WTC11 (cell line): ENCODE measurements around the gene RFC1.

Experiments
- CTCF ChIP-seq: fragments of 200-600 bp; IDR thresholded peaks from 2 replicates; pipeline ENCODE4 v1.8.0; 2022; ENCODE audit warnings: antibody characterized with exemption
- FOXP1 ChIP-seq: sonication (generic); formaldehyde crosslinking; IDR thresholded peaks from 2 replicates; pipeline ENCODE4 v1.8.0; 2022; ENCODE audit warnings: missing genetic modification reagents, mild to moderate bottlenecking, moderate library complexity, borderline replicate concordance
- JAZF1 ChIP-seq: fragments of 250-450 bp; sonication (Bioruptor Pico); IDR thresholded peaks from 2 replicates; pipeline ENCODE4 v1.9.0; 2021; ENCODE audit warnings: moderate library complexity, mild to moderate bottlenecking, inconsistent platforms
- ZNF512 ChIP-seq: sonication (generic); formaldehyde crosslinking; IDR thresholded peaks from 2 replicates; pipeline ENCODE4 v1.8.1; 2022; ENCODE audit warnings: missing genetic modification reagents, borderline replicate concordance
- TF ChIP-seq, protein P1 (sequence below): sonication (generic); formaldehyde crosslinking; IDR thresholded peaks from 2 replicates; pipeline ENCODE4 v1.8.0; 2022; ENCODE audit warnings: missing genetic modification reagents

- TF ChIP-seq CTCF, result no peak
- TF ChIP-seq JAZF1, result no peak
- TF ChIP-seq, protein P1, sequence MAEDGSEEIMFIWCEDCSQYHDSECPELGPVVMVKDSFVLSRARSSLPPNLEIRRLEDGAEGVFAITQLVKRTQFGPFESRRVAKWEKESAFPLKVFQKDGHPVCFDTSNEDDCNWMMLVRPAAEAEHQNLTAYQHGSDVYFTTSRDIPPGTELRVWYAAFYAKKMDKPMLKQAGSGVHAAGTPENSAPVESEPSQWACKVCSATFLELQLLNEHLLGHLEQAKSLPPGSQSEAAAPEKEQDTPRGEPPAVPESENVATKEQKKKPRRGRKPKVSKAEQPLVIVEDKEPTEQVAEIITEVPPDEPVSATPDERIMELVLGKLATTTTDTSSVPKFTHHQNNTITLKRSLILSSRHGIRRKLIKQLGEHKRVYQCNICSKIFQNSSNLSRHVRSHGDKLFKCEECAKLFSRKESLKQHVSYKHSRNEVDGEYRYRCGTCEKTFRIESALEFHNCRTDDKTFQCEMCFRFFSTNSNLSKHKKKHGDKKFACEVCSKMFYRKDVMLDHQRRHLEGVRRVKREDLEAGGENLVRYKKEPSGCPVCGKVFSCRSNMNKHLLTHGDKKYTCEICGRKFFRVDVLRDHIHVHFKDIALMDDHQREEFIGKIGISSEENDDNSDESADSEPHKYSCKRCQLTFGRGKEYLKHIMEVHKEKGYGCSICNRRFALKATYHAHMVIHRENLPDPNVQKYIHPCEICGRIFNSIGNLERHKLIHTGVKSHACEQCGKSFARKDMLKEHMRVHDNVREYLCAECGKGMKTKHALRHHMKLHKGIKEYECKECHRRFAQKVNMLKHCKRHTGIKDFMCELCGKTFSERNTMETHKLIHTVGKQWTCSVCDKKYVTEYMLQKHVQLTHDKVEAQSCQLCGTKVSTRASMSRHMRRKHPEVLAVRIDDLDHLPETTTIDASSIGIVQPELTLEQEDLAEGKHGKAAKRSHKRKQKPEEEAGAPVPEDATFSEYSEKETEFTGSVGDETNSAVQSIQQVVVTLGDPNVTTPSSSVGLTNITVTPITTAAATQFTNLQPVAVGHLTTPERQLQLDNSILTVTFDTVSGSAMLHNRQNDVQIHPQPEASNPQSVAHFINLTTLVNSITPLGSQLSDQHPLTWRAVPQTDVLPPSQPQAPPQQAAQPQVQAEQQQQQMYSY (CRISPR knock-in tag), result no peak
- TF ChIP-seq FOXP1 (CRISPR knock-in tag), result no peak
- no peak for TF ChIP-seq ZNF512
Observed at GRCh38 chr4:39342731-39343130, 23.4 kb downstream of the RFC1 start.
